HepG2 (cell line): ENCODE measurements around the gene ENHO. TPM values are rescaled to one million over a fixed set of nuclear protein-coding genes. Genes with fewer than 3 reads are reported as not detected.

Experiments
- ARNTL ChIP-seq: sonication (generic); formaldehyde crosslinking; IDR thresholded peaks from 2 replicates; pipeline ENCODE4 v1.4.0; 2020; ENCODE audit warnings: mild to moderate bottlenecking, missing genetic modification reagents
- BRD4 ChIP-seq: sonication (generic); formaldehyde crosslinking; IDR thresholded peaks from 2 replicates; pipeline ENCODE4 v1.4.0; 2020; ENCODE audit warnings: missing genetic modification reagents
- GTF2F1 ChIP-seq: fragments of 150-350 bp; IDR thresholded peaks from 2 replicates; pipeline ENCODE4 v1.6.1; 2014; ENCODE audit warnings: low read length
- GTF3A ChIP-seq: sonication (generic); formaldehyde crosslinking; conservative IDR thresholded peaks from 2 replicates; pipeline ENCODE4 v1.4.0; 2020; ENCODE audit warnings: mild to moderate bottlenecking, missing genetic modification reagents
- HMGXB3 ChIP-seq: sonication (generic); formaldehyde crosslinking; IDR thresholded peaks from 2 replicates; pipeline ENCODE4 v1.4.0; 2020; ENCODE audit warnings: missing genetic modification reagents, borderline replicate concordance
- HOXA3 ChIP-seq: sonication (generic); formaldehyde crosslinking; IDR thresholded peaks from 2 replicates; pipeline ENCODE4 v1.5.0; 2020; ENCODE audit warnings: missing genetic modification reagents
- KMT2B ChIP-seq: IDR thresholded peaks from 2 replicates; pipeline ENCODE4 v1.6.1; 2016; ENCODE audit warnings: missing genetic modification reagents, missing compliant biosample characterization
- MED13 ChIP-seq: sonication (generic); formaldehyde crosslinking; IDR thresholded peaks from 2 replicates; pipeline ENCODE4 v1.5.0; 2020; ENCODE audit warnings: missing genetic modification reagents
- TEAD3 ChIP-seq: optimal IDR thresholded peaks from 2 replicates; pipeline ENCODE3; 2016; ENCODE audit warnings: borderline replicate concordance
- ZBTB43 ChIP-seq: sonication (generic); formaldehyde crosslinking; conservative IDR thresholded peaks from 2 replicates; pipeline ENCODE4 v1.4.0; 2020; ENCODE audit warnings: missing genetic modification reagents
- ZNF318 ChIP-seq: sonication (generic); formaldehyde crosslinking; IDR thresholded peaks from 2 replicates; pipeline ENCODE4 v1.4.0; 2020; ENCODE audit warnings: mild to moderate bottlenecking, missing genetic modification reagents
- ZNF83 ChIP-seq: sonication (generic); formaldehyde crosslinking; IDR thresholded peaks from 2 replicates; pipeline ENCODE4 v1.4.0; 2020; ENCODE audit warnings: missing genetic modification reagents, mild to moderate bottlenecking, borderline replicate concordance
- ZSCAN30 ChIP-seq: sonication (generic); formaldehyde crosslinking; IDR thresholded peaks from 2 replicates; pipeline ENCODE4 v1.5.0; 2020; ENCODE audit warnings: mild to moderate bottlenecking, missing genetic modification reagents
- polyA plus RNA-seq, 8 experiments: library from polyadenylated mRNA; depleted of rRNA in 3 of 8; stranded (reverse) in 7 of 8; unstranded in 1 of 8; fragments of >200 nt; fragmentation: Illumina TruSeq in 4 of 8; extraction: Trizol in 4 of 8; gene quantifications; 2 replicates each; pipeline versions ENCODE4 v1.2.1 to v1.2.3, GENCODE V29; 2011 to 2016; ENCODE audit warnings: low read depth in 4 of 8, missing spikeins in 1 of 8, mixed read lengths in 1 of 8; ENCODE audit not compliant: insufficient read depth in 1 of 8
- total RNA-seq, 5 experiments: library from RNA; depleted of rRNA; stranded (reverse); fragments of >200 nt; fragmentation: Illumina TruSeq; extraction: Trizol; gene quantifications; 2 replicates each; pipeline ENCODE4 v1.2.3, GENCODE V29; 2016; ENCODE audit warnings: low read depth in 1 of 5
- TF ChIP-seq, protein P1 (sequence below): sonication (generic); formaldehyde crosslinking; IDR thresholded peaks from 2 replicates; pipeline ENCODE4 v1.5.1; 2020; ENCODE audit warnings: mild to moderate bottlenecking, moderate library complexity, missing genetic modification reagents

The ENHO gene
- total and polyA plus RNA-seq, 2 of the 13 experiments (the other 11 are each of a cell fraction or from before 2014, with no cell fraction given), result 0.08 to 0.60 TPM

DNA sequence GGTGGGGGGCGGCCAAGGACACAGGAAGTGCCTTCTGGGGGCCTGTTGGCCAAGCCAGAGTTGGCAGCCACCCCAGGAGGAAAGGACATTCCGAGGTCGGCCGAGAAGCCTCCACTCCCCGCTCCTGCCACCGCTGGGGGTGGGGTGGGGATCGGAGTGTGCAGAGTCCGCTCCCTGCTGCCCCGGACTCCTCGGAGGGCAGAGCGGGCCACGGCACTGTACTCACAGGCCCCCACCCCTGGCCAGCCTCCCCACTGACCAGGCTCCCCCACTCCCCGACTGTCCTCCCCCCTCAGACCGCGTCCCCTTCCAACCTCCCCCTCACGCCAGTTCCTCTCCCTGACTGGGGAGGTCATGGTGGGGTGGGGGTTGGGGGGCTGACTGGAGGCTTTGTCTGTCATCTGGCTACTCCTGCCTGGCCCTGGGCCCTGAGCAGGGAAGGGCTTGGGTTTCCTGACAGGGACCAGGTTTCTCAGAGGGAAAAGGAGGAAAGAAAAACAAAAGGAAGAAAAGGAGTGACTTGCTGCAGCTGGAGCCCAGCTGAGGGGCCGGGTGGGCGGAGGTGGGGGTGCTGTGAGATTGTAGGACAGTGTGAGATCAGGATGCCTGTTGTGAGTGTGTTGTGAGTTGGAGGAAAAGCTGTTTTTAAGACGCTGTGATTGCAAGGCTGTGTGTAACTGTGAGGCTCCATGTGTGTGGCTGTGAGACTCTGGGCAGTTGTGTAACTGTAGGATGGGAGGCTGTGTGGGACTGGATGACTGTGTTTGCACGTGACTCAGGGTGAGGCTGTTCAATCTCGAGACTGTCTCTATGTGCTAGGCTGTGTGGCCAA, 37.0 kb upstream of the ENHO start (continued):
- TF ChIP-seq ZBTB43 (CRISPR knock-in tag) (no peak), GTF3A (CRISPR knock-in tag) (no peak), MED13 (no peak), ZNF318 (CRISPR knock-in tag) (no peak), BRD4 (CRISPR knock-in tag) (no peak), GTF2F1 (no peak), HOXA3 (0 out of 2 replicates have a peak, but pooled peaks have one; percentile 0), ARNTL (no peak), HMGXB3 (CRISPR knock-in tag) (no peak), ZSCAN30 (CRISPR knock-in tag) (no peak), ZNF83 (CRISPR knock-in tag) (no peak), TEAD3 (CRISPR knock-in tag) (peak; percentile 31), KMT2B (no peak)
- TF ChIP-seq, protein P1, sequence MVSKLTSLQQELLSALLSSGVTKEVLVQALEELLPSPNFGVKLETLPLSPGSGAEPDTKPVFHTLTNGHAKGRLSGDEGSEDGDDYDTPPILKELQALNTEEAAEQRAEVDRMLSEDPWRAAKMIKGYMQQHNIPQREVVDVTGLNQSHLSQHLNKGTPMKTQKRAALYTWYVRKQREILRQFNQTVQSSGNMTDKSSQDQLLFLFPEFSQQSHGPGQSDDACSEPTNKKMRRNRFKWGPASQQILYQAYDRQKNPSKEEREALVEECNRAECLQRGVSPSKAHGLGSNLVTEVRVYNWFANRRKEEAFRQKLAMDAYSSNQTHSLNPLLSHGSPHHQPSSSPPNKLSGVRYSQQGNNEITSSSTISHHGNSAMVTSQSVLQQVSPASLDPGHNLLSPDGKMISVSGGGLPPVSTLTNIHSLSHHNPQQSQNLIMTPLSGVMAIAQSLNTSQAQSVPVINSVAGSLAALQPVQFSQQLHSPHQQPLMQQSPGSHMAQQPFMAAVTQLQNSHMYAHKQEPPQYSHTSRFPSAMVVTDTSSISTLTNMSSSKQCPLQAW (CRISPR knock-in tag), result no peak
